ENCODE measurements around the gene ATG4B.

DNA sequence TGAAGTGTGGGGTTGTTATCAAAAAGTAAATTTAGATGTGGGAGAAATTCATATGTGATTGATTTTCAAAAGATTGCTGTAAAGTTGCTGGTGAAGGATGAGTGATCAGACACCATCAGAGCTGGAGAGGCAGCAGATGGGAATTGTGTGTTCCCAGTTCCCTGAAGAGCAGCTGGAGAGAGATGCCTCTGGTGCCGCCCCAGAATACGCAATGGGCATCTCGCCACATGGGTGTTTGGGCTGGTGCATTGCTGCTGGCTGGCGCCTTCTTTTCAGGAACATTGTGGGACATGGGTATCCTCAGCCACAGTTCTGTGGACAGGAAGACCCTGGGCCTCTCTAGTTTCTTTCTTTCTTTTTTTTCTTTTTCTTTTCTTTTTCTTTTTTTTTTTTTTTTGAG is 11.9 kb downstream of the ATG4B start:
- TF ChIP-seq, protein P1, sequence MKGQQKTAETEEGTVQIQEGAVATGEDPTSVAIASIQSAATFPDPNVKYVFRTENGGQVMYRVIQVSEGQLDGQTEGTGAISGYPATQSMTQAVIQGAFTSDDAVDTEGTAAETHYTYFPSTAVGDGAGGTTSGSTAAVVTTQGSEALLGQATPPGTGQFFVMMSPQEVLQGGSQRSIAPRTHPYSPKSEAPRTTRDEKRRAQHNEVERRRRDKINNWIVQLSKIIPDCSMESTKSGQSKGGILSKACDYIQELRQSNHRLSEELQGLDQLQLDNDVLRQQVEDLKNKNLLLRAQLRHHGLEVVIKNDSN (IDR thresholded peaks at IDR 0.05) = no peak
- TF ChIP-seq TAF1 (IDR thresholded peaks at IDR 0.05; ENCODE audit: low read depth) (no peak), YY1 (IDR thresholded peaks at IDR 0.05; ENCODE audit: low read depth) (no peak), CREB1 (IDR thresholded peaks at IDR 0.05; ENCODE audit: low read depth) (no peak), TCF12 (IDR thresholded peaks at IDR 0.05; ENCODE audit: low read depth) (no peak), RAD21 (IDR thresholded peaks at IDR 0.05; ENCODE audit: low read depth) (no peak), CEBPB (IDR thresholded peaks at IDR 0.05) (no peak), ZBTB7A (IDR thresholded peaks at IDR 0.05; ENCODE audit: low read depth) (no peak), EP300 (IDR thresholded peaks at IDR 0.05; ENCODE audit: borderline replicate concordance) (no peak), EGR1 (IDR thresholded peaks at IDR 0.05) (no peak), TEAD4 (IDR thresholded peaks at IDR 0.05) (no peak)
- TF ChIP-seq, protein P2, sequence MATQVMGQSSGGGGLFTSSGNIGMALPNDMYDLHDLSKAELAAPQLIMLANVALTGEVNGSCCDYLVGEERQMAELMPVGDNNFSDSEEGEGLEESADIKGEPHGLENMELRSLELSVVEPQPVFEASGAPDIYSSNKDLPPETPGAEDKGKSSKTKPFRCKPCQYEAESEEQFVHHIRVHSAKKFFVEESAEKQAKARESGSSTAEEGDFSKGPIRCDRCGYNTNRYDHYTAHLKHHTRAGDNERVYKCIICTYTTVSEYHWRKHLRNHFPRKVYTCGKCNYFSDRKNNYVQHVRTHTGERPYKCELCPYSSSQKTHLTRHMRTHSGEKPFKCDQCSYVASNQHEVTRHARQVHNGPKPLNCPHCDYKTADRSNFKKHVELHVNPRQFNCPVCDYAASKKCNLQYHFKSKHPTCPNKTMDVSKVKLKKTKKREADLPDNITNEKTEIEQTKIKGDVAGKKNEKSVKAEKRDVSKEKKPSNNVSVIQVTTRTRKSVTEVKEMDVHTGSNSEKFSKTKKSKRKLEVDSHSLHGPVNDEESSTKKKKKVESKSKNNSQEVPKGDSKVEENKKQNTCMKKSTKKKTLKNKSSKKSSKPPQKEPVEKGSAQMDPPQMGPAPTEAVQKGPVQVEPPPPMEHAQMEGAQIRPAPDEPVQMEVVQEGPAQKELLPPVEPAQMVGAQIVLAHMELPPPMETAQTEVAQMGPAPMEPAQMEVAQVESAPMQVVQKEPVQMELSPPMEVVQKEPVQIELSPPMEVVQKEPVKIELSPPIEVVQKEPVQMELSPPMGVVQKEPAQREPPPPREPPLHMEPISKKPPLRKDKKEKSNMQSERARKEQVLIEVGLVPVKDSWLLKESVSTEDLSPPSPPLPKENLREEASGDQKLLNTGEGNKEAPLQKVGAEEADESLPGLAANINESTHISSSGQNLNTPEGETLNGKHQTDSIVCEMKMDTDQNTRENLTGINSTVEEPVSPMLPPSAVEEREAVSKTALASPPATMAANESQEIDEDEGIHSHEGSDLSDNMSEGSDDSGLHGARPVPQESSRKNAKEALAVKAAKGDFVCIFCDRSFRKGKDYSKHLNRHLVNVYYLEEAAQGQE (IDR thresholded peaks at IDR 0.05; ENCODE audit: low read depth) = no peak
- TF ChIP-seq, protein P3, sequence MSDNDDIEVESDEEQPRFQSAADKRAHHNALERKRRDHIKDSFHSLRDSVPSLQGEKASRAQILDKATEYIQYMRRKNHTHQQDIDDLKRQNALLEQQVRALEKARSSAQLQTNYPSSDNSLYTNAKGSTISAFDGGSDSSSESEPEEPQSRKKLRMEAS (IDR thresholded peaks at IDR 0.05) = no peak
